ENCODE measurements around the gene MYOT. TPM values are rescaled to one million over a fixed set of nuclear protein-coding genes. Genes with fewer than 3 reads are reported as not detected.

MYOT gene
- total RNA-seq, 1 donor from 2014 or later, result not detected

DNA sequence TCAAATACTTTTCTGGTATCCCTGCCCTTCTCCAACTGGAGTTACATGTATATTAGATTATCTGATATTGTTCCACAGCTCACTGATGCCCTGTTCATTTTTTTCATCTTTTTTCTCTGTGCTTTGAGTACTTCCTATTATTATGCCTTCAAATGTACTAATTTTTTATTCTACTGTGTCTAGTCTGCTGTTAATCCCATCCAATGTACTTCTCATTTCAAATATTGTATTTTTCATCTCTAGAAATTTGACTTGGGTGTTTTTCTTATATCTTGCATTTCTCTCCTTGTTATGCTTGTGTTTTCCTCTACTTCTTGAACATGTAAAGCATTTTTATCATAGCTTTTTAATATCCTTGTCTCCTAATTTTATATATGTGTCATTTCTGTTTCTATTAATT, 41.6 kb upstream of the MYOT start:
- Mint-ChIP-seq H3K9me3 (ENCODE audit: unreplicated experiment) (peaks cover 11% of the 10 kb centered on the region), H3K27me3 (ENCODE audit: unreplicated experiment) (peaks cover 19% of the 10 kb centered on the region), H3K4me1 (ENCODE audit: unreplicated experiment) (no peaks in the 10 kb centered on the region), H3K27ac (ENCODE audit: unreplicated experiment) (no peak overlapping the region), H3K4me3 (ENCODE audit: unreplicated experiment) (no peak overlapping the region), H3K36me3 (ENCODE audit: unreplicated experiment) (no peaks in the 10 kb centered on the region)
- TF ChIP-seq, protein P1, sequence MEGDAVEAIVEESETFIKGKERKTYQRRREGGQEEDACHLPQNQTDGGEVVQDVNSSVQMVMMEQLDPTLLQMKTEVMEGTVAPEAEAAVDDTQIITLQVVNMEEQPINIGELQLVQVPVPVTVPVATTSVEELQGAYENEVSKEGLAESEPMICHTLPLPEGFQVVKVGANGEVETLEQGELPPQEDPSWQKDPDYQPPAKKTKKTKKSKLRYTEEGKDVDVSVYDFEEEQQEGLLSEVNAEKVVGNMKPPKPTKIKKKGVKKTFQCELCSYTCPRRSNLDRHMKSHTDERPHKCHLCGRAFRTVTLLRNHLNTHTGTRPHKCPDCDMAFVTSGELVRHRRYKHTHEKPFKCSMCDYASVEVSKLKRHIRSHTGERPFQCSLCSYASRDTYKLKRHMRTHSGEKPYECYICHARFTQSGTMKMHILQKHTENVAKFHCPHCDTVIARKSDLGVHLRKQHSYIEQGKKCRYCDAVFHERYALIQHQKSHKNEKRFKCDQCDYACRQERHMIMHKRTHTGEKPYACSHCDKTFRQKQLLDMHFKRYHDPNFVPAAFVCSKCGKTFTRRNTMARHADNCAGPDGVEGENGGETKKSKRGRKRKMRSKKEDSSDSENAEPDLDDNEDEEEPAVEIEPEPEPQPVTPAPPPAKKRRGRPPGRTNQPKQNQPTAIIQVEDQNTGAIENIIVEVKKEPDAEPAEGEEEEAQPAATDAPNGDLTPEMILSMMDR (IDR thresholded peaks at IDR 0.05), result no peak
- DNase-seq (ENCODE audit: extremely low spot score, unreplicated experiment), result no peak

DNA sequence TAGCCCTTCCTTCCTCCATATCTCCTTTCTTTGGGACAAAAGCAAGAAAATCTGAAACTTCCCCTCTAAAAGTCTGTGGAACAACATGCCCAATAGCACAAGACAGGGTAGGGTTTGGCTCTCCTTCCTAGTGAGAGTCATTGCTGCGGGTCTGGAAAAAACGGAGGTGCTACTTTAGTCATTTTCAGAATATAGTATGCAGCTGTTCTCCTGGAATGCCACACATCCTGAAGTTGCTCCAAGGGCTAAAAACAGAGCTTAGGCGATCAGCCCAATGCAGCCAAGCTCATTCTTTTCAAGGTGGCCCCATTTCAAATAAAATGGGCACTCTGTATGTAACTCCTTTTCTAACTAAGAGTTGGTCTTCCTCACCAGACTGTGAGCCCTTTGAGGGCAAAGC, 39.5 kb upstream of the MYOT start:
- Mint-ChIP-seq H3K27ac (ENCODE audit: unreplicated experiment) (no peak overlapping the region), H3K4me1 (ENCODE audit: unreplicated experiment) (no peaks in the 10 kb centered on the region), H3K4me3 (ENCODE audit: unreplicated experiment) (no peak overlapping the region), H3K36me3 (ENCODE audit: unreplicated experiment) (no peaks in the 10 kb centered on the region), H3K27me3 (ENCODE audit: unreplicated experiment) (peaks cover 12% of the 10 kb centered on the region), H3K9me3 (ENCODE audit: unreplicated experiment) (peaks cover 11% of the 10 kb centered on the region)
- TF ChIP-seq, protein P1 (IDR thresholded peaks at IDR 0.05), result no peak
- DNase-seq (ENCODE audit: extremely low spot score, unreplicated experiment), result no peak

DNA sequence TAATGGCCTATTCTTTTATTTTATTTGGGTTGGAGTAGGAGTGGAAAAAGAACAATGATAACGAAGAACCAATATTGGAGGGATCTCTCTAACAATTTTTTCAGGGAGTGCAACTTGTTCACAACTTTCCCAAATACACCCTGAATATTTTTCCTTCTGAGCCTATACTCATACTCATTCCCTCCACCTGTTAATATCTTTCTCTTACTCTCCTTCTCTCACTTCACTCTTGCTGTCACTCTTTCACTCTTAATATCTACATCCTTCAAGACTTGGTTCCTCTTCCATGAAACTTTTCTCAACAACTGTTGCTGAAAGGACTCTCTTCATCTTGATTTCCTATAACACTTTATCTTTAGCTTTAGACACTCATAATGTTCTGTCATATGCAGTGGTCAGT, 39.0 kb upstream of the MYOT start:
- TF ChIP-seq, protein P1 (IDR thresholded peaks at IDR 0.05), result no peak
- Mint-ChIP-seq H3K27ac (ENCODE audit: unreplicated experiment) (no peak overlapping the region), H3K9me3 (ENCODE audit: unreplicated experiment) (peaks cover 11% of the 10 kb centered on the region), H3K27me3 (ENCODE audit: unreplicated experiment) (peaks cover 11% of the 10 kb centered on the region), H3K4me1 (ENCODE audit: unreplicated experiment) (no peaks in the 10 kb centered on the region), H3K4me3 (ENCODE audit: unreplicated experiment) (no peak overlapping the region), H3K36me3 (ENCODE audit: unreplicated experiment) (no peaks in the 10 kb centered on the region)
- DNase-seq (ENCODE audit: extremely low spot score, unreplicated experiment), result no peak

DNA sequence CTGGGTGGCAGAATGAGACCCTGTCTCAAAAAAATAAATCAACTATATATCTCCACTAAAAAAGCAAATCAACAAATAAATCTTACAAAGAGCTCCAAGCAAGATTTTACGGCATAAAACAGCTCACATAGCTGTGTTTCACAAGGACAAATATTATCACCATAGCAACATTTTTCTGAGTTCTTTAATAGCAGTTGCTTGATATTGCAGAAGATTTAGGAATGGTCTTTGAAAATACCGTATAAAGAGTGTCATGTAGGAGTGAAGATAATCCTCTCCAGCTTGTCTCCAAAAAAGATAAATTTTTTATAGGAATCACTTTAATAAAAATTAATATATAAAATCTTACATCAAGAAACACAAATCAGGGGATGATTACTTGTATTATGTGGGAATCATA, 36.6 kb upstream of the MYOT start:
- H3K4me3 Mint-ChIP-seq (ENCODE audit: unreplicated experiment), result no peak overlapping the region
- no peak for DNase-seq (ENCODE audit: extremely low spot score, unreplicated experiment)
- H3K36me3 Mint-ChIP-seq (ENCODE audit: unreplicated experiment), result no peaks in the 10 kb centered on the region
- H3K27me3 Mint-ChIP-seq (ENCODE audit: unreplicated experiment), result peaks cover 5% of the 10 kb centered on the region
- no peak overlapping the region for H3K27ac Mint-ChIP-seq (ENCODE audit: unreplicated experiment)
- peaks cover 9% of the 10 kb centered on the region for H3K4me1 Mint-ChIP-seq (ENCODE audit: unreplicated experiment)
- H3K9me3 Mint-ChIP-seq (ENCODE audit: unreplicated experiment), result peaks cover 4% of the 10 kb centered on the region
- TF ChIP-seq, protein P1 (IDR thresholded peaks at IDR 0.05), result no peak

DNA sequence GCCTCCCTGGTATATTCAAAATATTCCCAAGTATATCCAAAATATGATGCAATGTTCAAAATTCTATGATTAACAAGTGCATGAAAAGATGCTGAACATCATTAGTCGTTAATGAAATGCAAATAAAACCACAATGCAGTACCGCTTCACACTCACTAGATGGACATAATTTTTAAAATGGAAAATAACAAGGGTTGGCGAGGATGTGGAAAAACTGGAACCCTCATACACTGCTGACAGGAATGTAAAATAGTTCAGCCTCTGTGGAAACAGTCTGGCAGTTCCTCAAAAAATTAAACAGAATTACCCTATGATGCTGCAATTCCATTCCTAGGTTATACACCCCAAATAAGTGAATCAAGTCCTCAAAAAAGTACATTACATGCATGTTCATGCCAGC, 36.1 kb upstream of the MYOT start:
- no peaks in the 10 kb centered on the region for H3K9me3 Mint-ChIP-seq (ENCODE audit: unreplicated experiment)
- peaks cover 5% of the 10 kb centered on the region for H3K27me3 Mint-ChIP-seq (ENCODE audit: unreplicated experiment)
- H3K27ac Mint-ChIP-seq (ENCODE audit: unreplicated experiment), result no peak overlapping the region
- H3K36me3 Mint-ChIP-seq (ENCODE audit: unreplicated experiment), result no peaks in the 10 kb centered on the region
- DNase-seq (ENCODE audit: extremely low spot score, unreplicated experiment), result no peak
- peaks cover 9% of the 10 kb centered on the region for H3K4me1 Mint-ChIP-seq (ENCODE audit: unreplicated experiment)
- TF ChIP-seq, protein P1 (IDR thresholded peaks at IDR 0.05), result no peak
- H3K4me3 Mint-ChIP-seq (ENCODE audit: unreplicated experiment), result no peak overlapping the region

Measured in osteocyte (in vitro differentiated cells).